SK-N-SH (cell line): Measurements from ENCODE around the gene THSD7A. TPM values are rescaled to one million over a fixed set of nuclear protein-coding genes. Genes with fewer than 3 reads are reported as not detected.

Experiments used
- CTCF ChIA-PET: fragments of 300-600, 350-600 bp; formaldehyde crosslinking; extraction: SDS; loops from one replicate; lab custom pipeline; 2021; lab: Yijun Ruan, JAX
- POLR2A ChIA-PET: fragments of 350-600 bp; sonication (Branson Sonifier 250); formaldehyde crosslinking; extraction: SDS; loops from one replicate; lab custom pipeline; 2020; ENCODE audit warnings: antibody characterized with exemption, inconsistent platforms; lab: Yijun Ruan, JAX
- DNase-seq: peaks from one replicate; pipeline ENCODE4 v3.0.0; 2012
- H2AFZ ChIP-seq: fragments of 200-600 bp; sonication (generic); 2 replicates; pipeline ENCODE4 v1.8.1; 2016; ENCODE audit warnings: antibody characterized with exemption, mild to moderate bottlenecking, low read depth
- H3F3A ChIP-seq: fragments of 200-600 bp; sonication (generic); replicated peaks from 2 replicates; pipeline ENCODE3; 2016; ENCODE audit warnings: antibody characterized with exemption, mild to moderate bottlenecking; ENCODE audit not compliant: insufficient read depth
- H3K27ac ChIP-seq, 2 experiments: fragments of 200-500 bp in 1 of 2; fragments of 200-600 bp in 1 of 2; sonication (Bioruptor generic) in 1 of 2; sonication (generic), shearing (Covaris generic) in 1 of 2; 2 replicates each; pipeline versions ENCODE4 v1.5.1 to v1.6.1; 2014 to 2016; ENCODE audit warnings: low read depth in 2 of 2, inconsistent platforms in 1 of 2, low read length in 1 of 2, mild to moderate bottlenecking in 1 of 2, mixed read lengths in 1 of 2
- H3K27me3 ChIP-seq: fragments of 200-600 bp; sonication (generic), shearing (Covaris generic); 2 replicates; pipeline ENCODE4 v1.6.1; 2016; ENCODE audit warnings: mixed run types; ENCODE audit not compliant: insufficient read depth
- H3K36me3 ChIP-seq, 2 experiments: fragments of 200-500 bp in 1 of 2; fragments of 200-600 bp in 1 of 2; sonication (Bioruptor generic) in 1 of 2; sonication (generic) in 1 of 2; replicated peaks in 1 of 2; 2 replicates each; pipeline versions ENCODE3 to v1.5.1; 2014 to 2016; ENCODE audit warnings: low read length in 1 of 2, mild to moderate bottlenecking in 1 of 2; ENCODE audit not compliant: insufficient read depth in 2 of 2, control insufficient read depth in 1 of 2
- H3K4me1 ChIP-seq, 2 experiments: fragments of 200-500 bp in 1 of 2; fragments of 200-600 bp in 1 of 2; sonication (Bioruptor generic) in 1 of 2; sonication (generic), shearing (Covaris generic) in 1 of 2; 2 replicates each; pipeline versions ENCODE4 v1.5.1 to v1.6.1; 2014 to 2016; ENCODE audit warnings: low read depth in 1 of 2, low read length in 1 of 2, mixed run types in 1 of 2; ENCODE audit not compliant: insufficient read depth in 2 of 2, control insufficient read depth in 1 of 2
- H3K4me2 ChIP-seq: fragments of 200-600 bp; sonication (generic), shearing (Covaris generic); 2 replicates; pipeline ENCODE4 v1.6.1; 2017; ENCODE audit warnings: mixed run types
- H3K4me3 ChIP-seq, 2 experiments: fragments of 200-500 bp in 1 of 2; fragments of 200-600 bp in 1 of 2; sonication (Bioruptor generic) in 1 of 2; sonication (generic), shearing (Covaris generic) in 1 of 2; 2 replicates each; pipeline versions ENCODE4 v1.5.1 to v1.8.1; 2014 to 2016; ENCODE audit warnings: low read depth in 2 of 2, inconsistent platforms in 1 of 2, low read length in 1 of 2, mild to moderate bottlenecking in 1 of 2, mixed read lengths in 1 of 2, moderate library complexity in 1 of 2
- H3K79me2 ChIP-seq: fragments of 200-600 bp; sonication (generic); 2 replicates; pipeline ENCODE4 v1.8.1; 2017; ENCODE audit warnings: mild to moderate bottlenecking; ENCODE audit not compliant: insufficient read depth
- H3K9ac ChIP-seq: fragments of 200-600 bp; sonication (generic); 2 replicates; pipeline ENCODE4 v1.6.1; 2017; ENCODE audit warnings: mixed run types
- H3K9me2 ChIP-seq: fragments of 200-600 bp; sonication (generic); 2 replicates; pipeline ENCODE4 v1.6.1; 2017; ENCODE audit warnings: mixed run types
- H3K9me3 ChIP-seq: fragments of 200-600 bp; sonication (generic); 2 replicates; pipeline ENCODE4 v1.6.1; 2017; ENCODE audit warnings: mixed run types, mild to moderate bottlenecking, moderate library complexity
- H4K20me1 ChIP-seq: fragments of 200-600 bp; sonication (generic); 2 replicates; pipeline ENCODE4 v1.6.1; 2017; ENCODE audit warnings: mild to moderate bottlenecking, mixed run types; ENCODE audit not compliant: insufficient read depth
- CHD2 ChIP-seq: fragments of 150-350 bp; IDR thresholded peaks from 2 replicates; pipeline ENCODE4 v1.6.1; 2018; ENCODE audit warnings: low read length; ENCODE audit not compliant: partially characterized antibody
- ELF1 ChIP-seq: IDR thresholded peaks from 2 replicates; pipeline ENCODE4 v1.4.0; 2012
- EP300 ChIP-seq, 2 experiments: IDR thresholded peaks; 2 replicates each; pipeline versions ENCODE4 v1.4.0 to v1.6.1; 2012; ENCODE audit warnings: borderline replicate concordance in 1 of 2, low read depth in 1 of 2, low read length in 1 of 2
- EZH2phosphoT487 ChIP-seq: fragments of 200-600 bp; sonication (generic); IDR thresholded peaks from 2 replicates; pipeline ENCODE4 v1.6.1; 2017; ENCODE audit warnings: low read depth, mixed run types, mild to moderate bottlenecking, antibody characterized with exemption, moderate library complexity, borderline replicate concordance
- FOXJ3 ChIP-seq: sonication (generic); formaldehyde crosslinking; IDR thresholded peaks from 2 replicates; pipeline ENCODE4 v1.5.1; 2020; ENCODE audit warnings: mild to moderate bottlenecking, missing genetic modification reagents
- GATA2 ChIP-seq: sonication (generic); formaldehyde crosslinking; IDR thresholded peaks from 2 replicates; pipeline ENCODE4 v1.5.0; 2020; ENCODE audit warnings: mild to moderate bottlenecking, missing genetic modification reagents
- JUND ChIP-seq: IDR thresholded peaks from 2 replicates; pipeline ENCODE4 v1.4.0; 2012
- MXI1 ChIP-seq: IDR thresholded peaks from 2 replicates; pipeline ENCODE4 v1.6.1; 2012; ENCODE audit warnings: mild to moderate bottlenecking, low read depth, low read length, improper control_type of control experiment
- NRF1 ChIP-seq: IDR thresholded peaks from 2 replicates; pipeline ENCODE4 v1.6.1; 2012; ENCODE audit warnings: low read depth, mild to moderate bottlenecking, low read length
- RAD21 ChIP-seq: IDR thresholded peaks from 2 replicates; pipeline ENCODE4 v1.6.1; 2012; ENCODE audit warnings: mild to moderate bottlenecking, low read length
- RFX5 ChIP-seq: IDR thresholded peaks from 2 replicates; pipeline ENCODE4 v1.6.1; 2012; ENCODE audit warnings: mild to moderate bottlenecking, improper control_type of control experiment, low read length
- RXRA ChIP-seq: IDR thresholded peaks from 2 replicates; pipeline ENCODE4 v1.4.0; 2012; ENCODE audit warnings: low read depth, mild to moderate bottlenecking, borderline replicate concordance
- SIN3A ChIP-seq: IDR thresholded peaks from 2 replicates; pipeline ENCODE4 v1.6.1; 2012; ENCODE audit warnings: low read depth, mild to moderate bottlenecking, low read length, moderate library complexity, borderline replicate concordance
- TAF1 ChIP-seq: IDR thresholded peaks from 2 replicates; pipeline ENCODE4 v1.6.1; 2012; ENCODE audit warnings: low read depth, mild to moderate bottlenecking, low read length, moderate library complexity, borderline replicate concordance
- TCF12 ChIP-seq: IDR thresholded peaks from 2 replicates; pipeline ENCODE4 v1.4.0; 2012
- WGBS: methylation state at CpG from one replicate; pipeline ENCODE4 v1.1.6; 2017; ENCODE audit warnings: low lambda C conversion rate; 5-methylcytosine and 5-hydroxymethylcytosine counted together
- polyA plus RNA-seq, 3 experiments: library from polyadenylated mRNA; depleted of rRNA; stranded (reverse); fragments of >200 nt; gene quantifications; 2 replicates each; pipeline ENCODE4 v1.2.3, GENCODE V29; 2012
- TF ChIP-seq, protein P1 (sequence below): IDR thresholded peaks from 2 replicates; pipeline ENCODE4; 2012
- TF ChIP-seq, protein P2 (sequence below): IDR thresholded peaks from 2 replicates; pipeline ENCODE4 v1.4.0; 2012; ENCODE audit warnings: low read depth, borderline replicate concordance
- TF ChIP-seq, protein P3 (sequence below): fragments of 150-350 bp; IDR thresholded peaks from 2 replicates; pipeline ENCODE4 v1.6.1; 2016; ENCODE audit warnings: mild to moderate bottlenecking, low read depth, low read length
- TF ChIP-seq, protein P4 (sequence below): fragments of 150-350 bp; IDR thresholded peaks from 2 replicates; pipeline ENCODE4 v1.6.1; 2017; ENCODE audit warnings: antibody characterized with exemption, low read length, low read depth, borderline replicate concordance

THSD7A gene
- polyA plus RNA-seq, 1 of the 3 experiments (the other 2 are of a cell fraction): 0.16 TPM

DNA sequence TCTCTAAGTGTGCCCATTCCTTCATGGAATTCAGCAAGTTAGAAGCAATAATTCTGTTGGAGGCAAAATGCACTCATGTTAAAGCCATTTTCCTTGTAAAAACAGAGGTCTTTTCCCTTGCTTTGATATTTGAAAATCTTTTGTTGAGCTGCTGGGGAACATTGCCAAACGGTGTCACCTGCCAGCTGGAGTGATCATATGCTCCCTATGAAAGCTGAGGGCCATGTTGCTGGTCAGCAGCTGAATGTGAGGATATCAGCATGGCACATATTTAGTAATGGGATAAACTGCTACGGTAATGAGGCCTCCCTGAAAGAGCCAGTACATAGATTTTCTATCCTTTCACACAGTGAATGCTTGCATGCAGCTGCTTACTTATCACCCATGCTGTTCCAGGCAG lies 224.3 kb downstream of the THSD7A start:
- no peaks in the 10 kb centered on the region for H3K36me3 ChIP-seq
- TF ChIP-seq RFX5: no peak
- TF ChIP-seq TCF12: no peak
- TF ChIP-seq, protein P1, sequence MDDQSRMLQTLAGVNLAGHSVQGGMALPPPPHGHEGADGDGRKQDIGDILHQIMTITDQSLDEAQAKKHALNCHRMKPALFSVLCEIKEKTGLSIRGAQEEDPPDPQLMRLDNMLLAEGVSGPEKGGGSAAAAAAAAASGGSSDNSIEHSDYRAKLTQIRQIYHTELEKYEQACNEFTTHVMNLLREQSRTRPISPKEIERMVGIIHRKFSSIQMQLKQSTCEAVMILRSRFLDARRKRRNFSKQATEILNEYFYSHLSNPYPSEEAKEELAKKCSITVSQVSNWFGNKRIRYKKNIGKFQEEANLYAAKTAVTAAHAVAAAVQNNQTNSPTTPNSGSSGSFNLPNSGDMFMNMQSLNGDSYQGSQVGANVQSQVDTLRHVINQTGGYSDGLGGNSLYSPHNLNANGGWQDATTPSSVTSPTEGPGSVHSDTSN: no peak
- no peak for TF ChIP-seq TAF1
- TF ChIP-seq, protein P2, sequence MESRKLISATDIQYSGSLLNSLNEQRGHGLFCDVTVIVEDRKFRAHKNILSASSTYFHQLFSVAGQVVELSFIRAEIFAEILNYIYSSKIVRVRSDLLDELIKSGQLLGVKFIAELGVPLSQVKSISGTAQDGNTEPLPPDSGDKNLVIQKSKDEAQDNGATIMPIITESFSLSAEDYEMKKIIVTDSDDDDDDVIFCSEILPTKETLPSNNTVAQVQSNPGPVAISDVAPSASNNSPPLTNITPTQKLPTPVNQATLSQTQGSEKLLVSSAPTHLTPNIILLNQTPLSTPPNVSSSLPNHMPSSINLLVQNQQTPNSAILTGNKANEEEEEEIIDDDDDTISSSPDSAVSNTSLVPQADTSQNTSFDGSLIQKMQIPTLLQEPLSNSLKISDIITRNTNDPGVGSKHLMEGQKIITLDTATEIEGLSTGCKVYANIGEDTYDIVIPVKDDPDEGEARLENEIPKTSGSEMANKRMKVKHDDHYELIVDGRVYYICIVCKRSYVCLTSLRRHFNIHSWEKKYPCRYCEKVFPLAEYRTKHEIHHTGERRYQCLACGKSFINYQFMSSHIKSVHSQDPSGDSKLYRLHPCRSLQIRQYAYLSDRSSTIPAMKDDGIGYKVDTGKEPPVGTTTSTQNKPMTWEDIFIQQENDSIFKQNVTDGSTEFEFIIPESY: no peak
- TF ChIP-seq NRF1: no peak
- TF ChIP-seq GATA2: no peak
- TF ChIP-seq, all 33 proteins: peak for 0
- DNase-seq: no peak
- 12% methylated on average over 2 of the region's 2 CpGs for WGBS
- H3K27me3 ChIP-seq: no peaks in the 10 kb centered on the region
- ChIA-PET POLR2A (no interaction called here), CTCF (no interaction called here)
- H3F3A ChIP-seq: no peaks in the 10 kb centered on the region
- H3K79me2 ChIP-seq: no peaks in the 10 kb centered on the region
- H3K9ac ChIP-seq: no peak overlapping the region
- H3K4me1 ChIP-seq: peaks cover 0 to 12% of the 10 kb centered on the region in 2 experiments; a peak in 2 of 4 replicates
- no peak overlapping the region for H3K4me2 ChIP-seq
- H3K9me3 ChIP-seq: no peaks in the 10 kb centered on the region
- H2AFZ ChIP-seq: no peak overlapping the region
- H4K20me1 ChIP-seq: no peaks in the 10 kb centered on the region
- H3K4me3 ChIP-seq: no peak overlapping the region
- H3K27ac ChIP-seq: peak overlapping the region in 1 of 2 experiments; percentile 43; a peak in 1 of 4 replicates
- no peaks in the 10 kb centered on the region for H3K9me2 ChIP-seq

DNA sequence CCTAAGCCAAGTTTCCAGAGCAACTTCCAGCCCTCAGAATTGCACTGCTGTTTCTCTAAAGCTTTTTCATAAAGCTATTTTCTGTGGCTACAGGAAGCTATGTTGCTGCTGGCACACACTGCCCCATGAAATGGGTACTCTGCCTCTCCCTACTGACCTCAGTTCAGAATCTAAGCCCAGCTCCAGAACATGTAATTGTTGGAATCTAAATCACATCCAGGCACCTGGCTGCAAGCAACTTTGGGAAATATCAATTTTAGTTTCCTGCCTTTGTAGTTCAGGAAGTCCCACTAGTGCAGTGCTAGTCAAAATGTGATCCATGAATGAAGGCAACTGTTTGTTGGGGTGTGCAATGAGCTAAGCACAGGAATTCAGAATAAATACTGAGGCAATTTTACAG lies 226.2 kb downstream of the THSD7A start:
- no peaks in the 10 kb centered on the region for H3K9me2 ChIP-seq
- peak overlapping the region in 1 of 2 experiments; percentile 34; a peak in 2 of 4 replicates for H3K27ac ChIP-seq
- DNase-seq: no peak
- no peaks in the 10 kb centered on the region for H3K79me2 ChIP-seq
- no peaks in the 10 kb centered on the region for H3K27me3 ChIP-seq
- H4K20me1 ChIP-seq: no peaks in the 10 kb centered on the region
- H2AFZ ChIP-seq: no peak overlapping the region
- ChIA-PET CTCF (interaction anchor here (0.7 to 1.6 kb wide), 7 partner anchors 8 to 233 kb away, joined by 3 to 4 read pairs (median 3); no protein-coding TSS in a partner anchor), POLR2A (no interaction called here)
- H3K9me3 ChIP-seq: no peaks in the 10 kb centered on the region
- H3K4me1 ChIP-seq: peaks cover 0 to 12% of the 10 kb centered on the region in 2 experiments; a peak in 2 of 4 replicates
- H3K4me2 ChIP-seq: no peak overlapping the region
- no peaks in the 10 kb centered on the region for H3K36me3 ChIP-seq
- no peak overlapping the region for H3K4me3 ChIP-seq
- no peaks in the 10 kb centered on the region for H3F3A ChIP-seq
- no peak overlapping the region for H3K9ac ChIP-seq
- TF ChIP-seq, protein P3, sequence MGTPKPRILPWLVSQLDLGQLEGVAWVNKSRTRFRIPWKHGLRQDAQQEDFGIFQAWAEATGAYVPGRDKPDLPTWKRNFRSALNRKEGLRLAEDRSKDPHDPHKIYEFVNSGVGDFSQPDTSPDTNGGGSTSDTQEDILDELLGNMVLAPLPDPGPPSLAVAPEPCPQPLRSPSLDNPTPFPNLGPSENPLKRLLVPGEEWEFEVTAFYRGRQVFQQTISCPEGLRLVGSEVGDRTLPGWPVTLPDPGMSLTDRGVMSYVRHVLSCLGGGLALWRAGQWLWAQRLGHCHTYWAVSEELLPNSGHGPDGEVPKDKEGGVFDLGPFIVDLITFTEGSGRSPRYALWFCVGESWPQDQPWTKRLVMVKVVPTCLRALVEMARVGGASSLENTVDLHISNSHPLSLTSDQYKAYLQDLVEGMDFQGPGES: no peak
- TF ChIP-seq, protein P2: no peak
- TF ChIP-seq FOXJ3 (CRISPR knock-in tag): no peak
- TF ChIP-seq TCF12: no peak
- TF ChIP-seq ELF1: no peak
- no peak for TF ChIP-seq RXRA
- TF ChIP-seq NRF1: no peak
- TF ChIP-seq TAF1: no peak
- TF ChIP-seq RFX5: no peak
- TF ChIP-seq JUND: no peak
- TF ChIP-seq SIN3A: no peak
- TF ChIP-seq, protein P4, sequence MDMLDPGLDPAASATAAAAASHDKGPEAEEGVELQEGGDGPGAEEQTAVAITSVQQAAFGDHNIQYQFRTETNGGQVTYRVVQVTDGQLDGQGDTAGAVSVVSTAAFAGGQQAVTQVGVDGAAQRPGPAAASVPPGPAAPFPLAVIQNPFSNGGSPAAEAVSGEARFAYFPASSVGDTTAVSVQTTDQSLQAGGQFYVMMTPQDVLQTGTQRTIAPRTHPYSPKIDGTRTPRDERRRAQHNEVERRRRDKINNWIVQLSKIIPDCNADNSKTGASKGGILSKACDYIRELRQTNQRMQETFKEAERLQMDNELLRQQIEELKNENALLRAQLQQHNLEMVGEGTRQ: no peak
- no peak for TF ChIP-seq CHD2
- no peak for TF ChIP-seq RAD21
- TF ChIP-seq EP300 (IDR thresholded peaks at IDR 0.05; ENCODE audit: borderline replicate concordance in 1 of 2, low read depth in 1 of 2, low read length in 1 of 2): no peak
- TF ChIP-seq EZH2phosphoT487: no peak
- TF ChIP-seq MXI1: no peak
